ENCODE data around the gene FLT4. TPM values are rescaled to one million over a fixed set of nuclear protein-coding genes. Genes with fewer than 3 reads are reported as not detected.

Gene FLT4
- total and polyA plus RNA-seq, 2 of the 13 experiments (the other 11 are each of a cell fraction or from before 2014, with no cell fraction given): not detected

DNA sequence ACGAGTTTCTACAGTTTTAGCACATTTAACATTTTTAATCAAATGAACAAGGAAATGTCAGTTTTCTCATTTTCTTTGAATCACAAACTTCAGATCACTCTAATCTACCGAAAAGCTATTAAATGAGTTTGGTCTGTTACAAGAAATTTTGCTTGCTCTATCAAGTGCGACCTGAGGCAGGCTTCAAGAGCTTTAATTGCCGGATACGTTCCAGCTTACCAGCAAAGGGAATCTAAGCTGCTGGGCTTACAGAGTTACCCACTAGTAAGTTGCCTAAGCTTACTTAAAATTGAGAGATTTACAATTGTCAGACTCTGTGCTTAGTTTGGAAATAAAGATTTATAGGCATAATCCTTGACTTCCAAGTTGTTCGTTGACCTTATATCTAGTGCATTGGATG, 68.7 kb downstream of the FLT4 start:
- H4K20me1 ChIP-seq (ENCODE audit: insufficient read depth, low read length): no peaks in the 10 kb centered on the region
- peaks cover 0 to 5% of the 10 kb centered on the region in 2 experiments; a peak in 2 of 5 replicates for H3K36me3 ChIP-seq (replicated peaks in 1 of 2; ENCODE audit: control insufficient read depth in 1 of 2, insufficient read depth in 2 of 2, low read length in 2 of 2)
- 90% methylated on average over 6 of the region's 6 CpGs for WGBS (ENCODE audit: low lambda C conversion rate)
- H3K9me3 ChIP-seq (ENCODE audit: low read length): no peaks in the 10 kb centered on the region
- H3K27ac ChIP-seq (ENCODE audit: extremely low read length, insufficient read depth, low read length): no peak overlapping the region
- DNase-seq (ENCODE audit: low spot score) (no peak), ATAC-seq (no peak), FAIRE-seq (no peak)
- no peak for TF ChIP-seq ZMYM2 (CRISPR knock-in tag; IDR thresholded peaks at IDR 0.05)
- TF ChIP-seq EZH2 (conservative IDR thresholded peaks at IDR 0.05; ENCODE audit: low read depth, low read length): no peak
- no peak for TF ChIP-seq REST (IDR thresholded peaks at IDR 0.05; ENCODE audit: borderline replicate concordance in 1 of 2, low read depth in 1 of 2, low read length in 2 of 2)
- TF ChIP-seq ZBTB34 (CRISPR knock-in tag; IDR thresholded peaks at IDR 0.05): no peak
- TF ChIP-seq BHLHE40 (IDR thresholded peaks at IDR 0.05; ENCODE audit: low read length): no peak
- TF ChIP-seq ZNF18 (CRISPR knock-in tag; IDR thresholded peaks at IDR 0.05; ENCODE audit: insufficient replicate concordance): no peak
- TF ChIP-seq SAFB2 (CRISPR knock-in tag; IDR thresholded peaks at IDR 0.05; ENCODE audit: borderline replicate concordance, low read depth): no peak
- TF ChIP-seq ZNF737 (CRISPR knock-in tag; IDR thresholded peaks at IDR 0.05; ENCODE audit: borderline replicate concordance): no peak
- no peak for TF ChIP-seq NR2F1 (CRISPR knock-in tag; IDR thresholded peaks at IDR 0.05)
- no peak for TF ChIP-seq ZNF160 (CRISPR knock-in tag; IDR thresholded peaks at IDR 0.05)
- no peak for TF ChIP-seq FLYWCH1 (CRISPR knock-in tag; IDR thresholded peaks at IDR 0.05)
- TF ChIP-seq ZNF703 (CRISPR knock-in tag; IDR thresholded peaks at IDR 0.05; ENCODE audit: borderline replicate concordance): no peak
- no peak for TF ChIP-seq BRD4 (CRISPR knock-in tag; IDR thresholded peaks at IDR 0.05)
- TF ChIP-seq CAMTA2 (CRISPR knock-in tag; IDR thresholded peaks at IDR 0.05; ENCODE audit: borderline replicate concordance): no peak
- no peak for TF ChIP-seq MBNL3 (CRISPR knock-in tag; conservative IDR thresholded peaks at IDR 0.05)
- TF ChIP-seq RBAK (CRISPR knock-in tag; IDR thresholded peaks at IDR 0.05): no peak
- POLR2A ChIA-PET: no interaction called here
- intact Hi-C loops (cut with micrococcal nuclease; ENCODE audit: unreplicated experiment) (no loop called here), in situ Hi-C loops (cut with HindIII; ENCODE audit: extremely low pct_ligation_motif_present, low pct_unique_long_range_greater_than_20kb) (no loop called here)
- H3K4me1 ChIP-seq (ENCODE audit: insufficient read depth, low read length): no peaks in the 10 kb centered on the region
- no peak overlapping the region for H3K4me2 ChIP-seq (ENCODE audit: low read depth, low read length)
- no peak overlapping the region for H3K4me3 ChIP-seq (replicated peaks in 1 of 3; ENCODE audit: insufficient read depth in 1 of 3, low read depth in 2 of 3, low read length in 3 of 3)
- CTCF ChIA-PET (ENCODE audit: low intra/inter-chr PET ratio, low total read pairs): no interaction called here
- H3K27me3 ChIP-seq (ENCODE audit: control insufficient read depth in 1 of 2, insufficient read depth in 2 of 2, low read length in 2 of 2): no peaks in the 10 kb centered on the region
- H2AFZ ChIP-seq (ENCODE audit: low read length): no peak overlapping the region
- no peak overlapping the region for H3K9ac ChIP-seq (ENCODE audit: insufficient read depth, low read depth, low read length)
- BruUV-seq (replicated peaks): no TSS peak
- no peaks in the 10 kb centered on the region for H3K79me2 ChIP-seq (ENCODE audit: insufficient read depth, low read length)
